Kidney epithelial cell (primary cell): Measurements from ENCODE around the gene ERC2. TPM values are rescaled to one million over a fixed set of nuclear protein-coding genes. Genes with fewer than 3 reads are reported as not detected.

ENCODE experiments used
- DNase-seq: peaks from one replicate; pipeline ENCODE4 v3.0.0-alpha.2; 2010; ENCODE audit warnings: low read depth
- H3K27me3 ChIP-seq: 2 replicates; pipeline ENCODE4 v1.6.0; 2011; ENCODE audit warnings: low read length; ENCODE audit not compliant: control insufficient read depth, insufficient read depth
- H3K36me3 ChIP-seq: 2 replicates; pipeline ENCODE4 v1.5.1; 2011; ENCODE audit warnings: low read length; ENCODE audit not compliant: control insufficient read depth, insufficient read depth
- H3K4me3 ChIP-seq: 2 replicates; pipeline ENCODE4 v1.5.1; 2011; ENCODE audit warnings: low read depth, mild to moderate bottlenecking, control low read depth, low read length
- CTCF ChIP-seq: IDR thresholded peaks from 2 replicates; pipeline ENCODE4 v1.5.1; 2011; ENCODE audit warnings: mild to moderate bottlenecking, moderate library complexity, low read length, control low read depth, inconsistent platforms; ENCODE audit not compliant: insufficient read depth, poor library complexity, severe bottlenecking
- total RNA-seq: library from RNA; depleted of rRNA; stranded (reverse); fragments of >200 nt; gene quantifications from 2 replicates; pipeline ENCODE4 v1.2.3, GENCODE V29; 2015

ERC2 gene
- total RNA-seq, 1 donor from 2014 or later = 17.0 TPM

DNA sequence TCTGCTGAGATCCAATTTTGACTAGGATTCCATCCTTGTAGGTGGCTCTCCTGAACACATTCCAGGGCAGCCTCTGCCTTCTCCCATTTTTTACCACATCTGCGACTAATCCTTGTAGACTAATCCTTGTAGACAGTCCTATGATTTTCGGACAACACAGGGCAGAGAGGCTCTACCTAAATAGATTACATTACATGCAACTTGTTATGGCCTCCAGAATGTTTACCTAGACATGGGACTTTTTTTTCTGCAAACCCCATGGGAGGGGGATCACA is 741.8 kb downstream of the ERC2 start:
- no peak overlapping the region for H3K4me3 ChIP-seq
- TF ChIP-seq CTCF = no peak
- no peaks in the 10 kb centered on the region for H3K36me3 ChIP-seq
- H3K27me3 ChIP-seq = no peaks in the 10 kb centered on the region
- no peak for DNase-seq

DNA sequence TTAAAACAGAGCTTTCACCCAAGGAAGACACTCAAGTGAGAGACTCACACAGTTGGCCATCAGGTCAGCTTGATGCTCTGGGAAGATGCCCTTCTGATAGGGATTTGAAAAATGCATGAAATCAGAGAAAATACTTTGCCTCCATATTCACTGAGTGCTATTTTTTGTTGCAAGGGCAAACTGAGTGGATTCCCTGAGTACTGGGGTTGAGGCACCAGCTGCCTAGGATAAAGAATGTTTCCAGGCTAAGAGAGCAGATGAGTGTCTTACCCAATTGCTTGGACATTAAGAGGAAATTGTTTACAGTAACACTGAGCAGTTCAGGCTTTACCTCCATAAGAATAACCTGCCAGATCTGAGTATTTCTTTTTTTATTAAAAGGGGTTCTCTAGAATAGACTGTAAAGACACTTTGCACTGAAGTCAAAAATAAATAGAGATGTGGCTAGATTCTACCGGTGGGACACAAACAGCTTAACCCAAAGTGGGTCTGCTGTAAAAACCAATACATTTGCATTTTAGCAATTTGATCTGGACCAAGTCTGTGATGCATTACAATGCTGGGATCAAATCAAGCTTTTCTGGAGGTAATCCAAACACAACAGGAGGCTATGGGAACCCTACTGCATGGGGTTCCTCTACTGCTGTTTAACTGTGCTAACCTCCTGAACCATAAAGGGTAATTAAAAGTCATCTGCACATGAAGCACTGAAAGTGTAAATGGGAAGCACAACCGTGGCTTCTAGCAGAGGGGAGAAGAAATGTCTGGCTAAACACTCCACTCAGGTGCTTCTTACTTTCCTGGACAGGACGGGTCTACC is 742.4 kb downstream of the ERC2 start:
- no peak for DNase-seq
- TF ChIP-seq CTCF = no peak
- no peak overlapping the region for H3K4me3 ChIP-seq
- no peaks in the 10 kb centered on the region for H3K36me3 ChIP-seq
- no peaks in the 10 kb centered on the region for H3K27me3 ChIP-seq

DNA sequence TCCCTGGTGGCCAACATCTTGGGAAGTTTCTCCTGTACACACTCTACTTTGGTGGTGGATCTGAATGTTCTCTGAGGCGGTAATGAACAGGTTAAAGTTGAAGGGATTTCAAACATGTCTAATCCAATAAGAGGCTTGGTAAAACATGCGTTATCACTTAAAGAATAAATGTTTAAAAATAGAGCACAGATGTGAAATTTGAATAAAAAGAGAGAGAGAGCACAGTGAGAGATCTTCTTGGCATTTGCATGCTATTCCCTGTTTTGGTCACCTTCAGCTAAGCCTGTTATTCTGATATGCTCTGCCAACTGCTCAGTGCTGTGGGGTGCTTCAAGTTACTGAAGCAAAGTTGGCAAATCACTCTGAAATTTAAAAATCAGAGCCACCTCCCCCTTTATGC is 743.4 kb downstream of the ERC2 start:
- no peak for DNase-seq
- no peaks in the 10 kb centered on the region for H3K27me3 ChIP-seq
- H3K4me3 ChIP-seq = no peak overlapping the region
- TF ChIP-seq CTCF = no peak
- H3K36me3 ChIP-seq = no peaks in the 10 kb centered on the region

- no peak for DNase-seq
- Histone ChIP-seq H3K27me3 (no peaks in the 10 kb centered on the region), H3K4me3 (no peak overlapping the region), H3K36me3 (no peaks in the 10 kb centered on the region)
- TF ChIP-seq CTCF = no peak
Measured at GRCh38 chr3:55724407-55724784, 743.9 kb downstream of the ERC2 start.

DNA sequence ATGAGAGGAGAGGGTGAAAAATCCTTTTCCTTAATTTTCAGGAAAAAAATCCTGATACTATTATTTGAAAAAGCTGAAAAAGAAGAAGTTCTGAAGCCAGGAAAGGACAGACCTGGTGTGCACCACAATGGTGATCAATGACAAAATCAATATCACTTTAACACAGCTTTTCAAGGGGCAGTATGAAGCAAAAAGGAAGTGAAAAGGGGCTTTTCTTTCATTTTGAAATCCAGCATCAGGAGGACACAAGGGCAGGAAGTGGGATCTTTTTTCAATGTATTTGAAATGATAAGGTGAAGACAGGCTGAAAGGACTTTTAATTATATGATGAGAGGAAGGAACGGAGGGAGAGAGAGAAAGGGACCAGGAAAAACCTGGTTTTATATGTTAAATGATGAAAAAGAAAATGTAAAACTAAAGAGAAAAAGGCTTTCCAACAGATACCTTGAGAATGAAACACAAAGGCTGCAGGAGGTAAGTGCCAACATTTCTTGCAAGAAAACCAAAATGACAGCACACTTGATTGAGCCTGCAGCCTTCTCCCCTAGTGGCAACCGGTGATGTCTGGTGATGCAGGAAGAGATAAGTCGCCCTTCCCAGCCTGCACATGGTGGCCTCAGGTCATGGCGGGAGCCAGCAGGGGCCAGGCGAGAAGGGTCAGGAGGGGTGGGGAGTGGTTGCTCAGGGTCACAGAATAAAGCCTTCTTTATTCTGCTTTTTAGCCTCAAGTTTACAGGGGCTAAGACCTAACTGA is 744.4 kb downstream of the ERC2 start:
- no peak for TF ChIP-seq CTCF
- no peak overlapping the region for H3K4me3 ChIP-seq
- no peaks in the 10 kb centered on the region for H3K27me3 ChIP-seq
- no peaks in the 10 kb centered on the region for H3K36me3 ChIP-seq
- no peak for DNase-seq
